Left renal cortex interstitium (tissue), 4 donors: ENCODE data around the gene C2CD4D. TPM values are rescaled to one million over a fixed set of nuclear protein-coding genes. Genes with fewer than 3 reads are reported as not detected.
"Not testable (repeated sequence)": the region's sequence is repeated elsewhere in the genome, so short reads cannot be mapped to it uniquely, and the experiment has no call there.

ENCODE experiments used
- DNase-seq, 4 donors: peaks; one replicate each; pipeline ENCODE4 v3.0.0-alpha.2; 2013; ENCODE audit warnings: low read depth in 4 of 4, low spot score in 2 of 4, missing footprints in 1 of 4
- polyA plus RNA-seq, 4 donors: library from polyadenylated mRNA; unstranded; fragments of 120-200 nt; gene quantifications; one replicate each; pipeline ENCODE4 v1.2.1, GENCODE V29; 2013; ENCODE audit not compliant: insufficient read length in 4 of 4

C2CD4D gene
- polyA plus RNA-seq, 4 donors, result 0.20 to 0.46 (median 0.32) TPM

DNA sequence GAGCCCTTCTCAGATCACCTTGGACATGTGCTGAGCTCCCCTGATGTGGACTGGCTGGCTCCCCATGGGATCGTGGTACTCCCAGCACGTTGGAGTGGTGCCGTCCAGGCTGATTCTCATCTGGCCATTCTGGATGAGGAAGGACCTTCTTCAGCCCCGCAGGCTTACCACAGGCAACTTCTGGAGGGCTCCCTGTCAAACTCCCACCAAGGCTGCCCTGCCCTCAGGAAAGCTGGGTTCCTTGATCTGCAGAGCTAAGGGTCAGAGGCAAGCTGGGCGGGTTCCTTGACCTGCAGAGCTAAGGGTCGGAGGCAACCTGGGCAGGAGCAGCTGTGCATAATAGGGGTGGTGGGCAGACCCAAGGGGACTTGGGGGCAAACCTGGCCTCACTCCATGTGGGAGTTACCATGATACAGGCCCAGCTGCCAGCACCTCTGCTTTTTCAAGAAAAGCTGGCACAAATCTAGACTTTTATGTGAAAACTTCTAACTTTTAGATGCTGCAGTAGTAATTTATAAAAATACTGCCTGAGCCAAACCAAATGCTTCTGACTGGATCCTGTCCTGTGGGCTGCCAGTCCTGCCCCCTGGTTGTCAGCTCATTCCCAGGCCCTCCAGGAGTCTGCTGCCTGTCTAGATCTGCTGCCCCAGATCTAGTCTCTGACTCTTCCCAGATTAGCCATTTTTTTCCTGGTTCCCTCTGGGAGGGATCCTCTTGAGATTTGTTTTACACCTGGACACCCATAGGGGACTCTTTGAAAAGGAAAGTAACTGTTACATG is 19.5 kb upstream of the C2CD4D start:
- no peak for DNase-seq

DNA sequence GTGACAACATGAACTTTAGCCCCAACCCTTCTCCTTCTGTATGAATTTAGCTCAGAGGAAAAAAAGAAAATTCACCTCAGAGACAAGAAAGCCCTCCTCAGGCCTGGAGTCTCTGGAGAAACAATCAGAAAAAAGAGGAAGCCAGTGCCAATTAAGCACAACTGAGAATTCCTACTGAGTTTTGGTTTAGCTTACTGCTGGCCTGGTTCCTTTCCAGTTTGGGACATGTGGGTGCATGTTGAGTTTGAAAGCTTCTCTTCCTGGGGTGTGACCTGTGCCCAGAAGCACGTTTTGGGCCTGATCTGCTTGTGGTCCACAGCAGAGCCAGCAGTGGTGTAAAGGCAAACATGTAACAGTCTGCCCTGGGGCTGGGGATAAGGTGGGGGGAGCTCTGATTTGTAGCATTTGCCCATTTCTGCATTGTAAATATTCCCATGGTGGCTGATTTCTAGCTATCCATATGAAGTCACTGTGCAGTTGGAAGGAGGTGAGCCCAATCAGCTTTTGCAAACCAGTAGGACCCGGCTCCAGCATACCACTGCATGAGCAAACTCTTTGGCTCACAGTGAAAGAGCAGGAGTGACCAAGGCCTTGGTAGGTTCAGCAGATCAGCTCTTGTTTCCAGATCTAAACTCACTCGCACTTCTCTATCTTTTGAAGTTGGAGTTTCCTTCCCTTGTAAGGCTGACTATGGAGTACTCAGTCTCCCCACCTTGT is 18.6 kb upstream of the C2CD4D start:
- no peak for DNase-seq

DNA sequence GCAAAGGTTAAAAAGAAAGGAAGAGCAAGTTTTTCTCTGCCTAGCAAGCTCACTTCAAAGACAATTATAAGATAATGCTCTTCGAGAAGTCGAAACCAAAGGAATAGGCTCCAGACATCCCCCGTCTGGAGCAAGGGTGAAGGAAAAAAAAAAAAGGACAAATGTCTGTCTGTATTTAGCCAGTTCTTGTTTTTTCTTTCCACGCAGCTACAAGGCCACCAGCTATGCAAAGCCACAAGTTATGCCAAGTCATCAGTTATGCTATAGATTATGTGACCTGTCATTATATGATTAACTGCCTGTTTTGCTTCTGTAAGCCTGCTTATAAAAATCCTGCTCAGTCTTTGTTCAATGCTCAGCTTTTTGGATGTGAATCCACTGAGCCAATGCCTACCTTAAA is 16.3 kb upstream of the C2CD4D start:
- DNase-seq, result no peak

DNA sequence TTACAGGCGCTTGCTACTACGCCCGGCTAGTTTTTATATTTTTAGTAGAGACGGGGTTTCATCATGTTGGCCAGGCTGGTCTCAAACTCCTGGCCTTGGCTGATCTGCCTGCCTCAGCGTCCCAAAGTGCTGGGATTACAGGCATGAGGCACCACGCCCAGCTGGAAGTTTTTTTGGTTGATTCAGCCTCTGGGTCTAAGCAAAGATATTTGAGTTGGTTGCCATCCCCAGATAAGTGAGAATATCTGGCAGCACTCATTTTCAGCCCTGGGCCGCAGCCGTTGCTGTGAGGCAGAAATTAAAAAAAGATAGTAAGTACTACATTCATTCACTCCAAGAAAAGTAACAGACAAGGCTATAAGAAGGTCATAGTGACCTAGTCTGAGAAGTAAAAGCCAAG is 15.9 kb upstream of the C2CD4D start:
- DNase-seq, result not testable (repeated sequence)

DNA sequence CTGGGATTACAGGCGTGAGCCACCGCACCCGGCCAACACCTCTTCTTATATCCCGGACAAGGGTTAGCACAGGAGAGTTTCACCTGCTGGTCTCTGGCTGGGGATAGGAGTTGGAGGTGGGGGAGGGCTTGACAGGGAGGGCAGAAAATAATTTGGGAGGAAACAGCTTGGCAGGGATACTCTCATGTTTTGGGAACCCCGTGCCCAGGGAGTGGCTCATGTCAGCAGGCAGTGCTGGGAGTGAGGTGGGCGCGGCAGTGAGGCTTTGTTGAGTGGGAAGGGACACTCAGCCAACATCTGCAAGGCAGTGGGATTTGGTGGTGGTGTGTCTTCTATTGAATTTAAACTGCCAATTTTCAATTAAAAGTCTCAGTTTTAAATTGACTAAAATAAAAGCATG is 15.0 kb upstream of the C2CD4D start:
- no peak for DNase-seq

DNA sequence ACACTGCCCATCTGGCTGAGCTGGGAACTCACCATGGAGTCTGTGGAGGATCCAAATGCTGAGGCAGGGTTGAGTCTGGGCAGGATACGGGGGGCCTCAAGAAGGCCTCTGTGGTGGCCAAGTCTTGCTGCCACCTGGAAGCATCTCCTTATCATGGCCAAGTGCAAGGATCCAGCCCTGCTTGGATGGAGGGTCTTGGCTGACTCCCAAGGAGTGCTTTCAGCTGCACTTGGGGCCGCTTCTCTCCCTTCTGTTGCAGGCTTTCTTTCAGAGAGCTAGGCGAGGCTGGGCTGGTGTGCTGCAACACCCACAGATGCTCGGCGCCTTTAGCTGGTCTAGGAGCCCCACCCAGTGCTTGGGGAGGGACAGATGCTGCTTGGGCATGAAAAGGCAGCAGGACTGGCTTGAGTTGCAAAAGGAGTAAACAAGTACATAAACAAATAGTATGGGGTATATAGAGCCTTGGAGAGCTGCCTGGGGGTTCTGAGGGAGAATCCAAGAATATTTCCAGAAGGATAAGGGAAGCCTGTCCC is 13.9 kb upstream of the C2CD4D start, which contains the start of gene THEM5:
TSS of gene THEM5 (minus strand) at position 302 of the 533 bp plus-strand sequence. CDS start at position 155, 147 bp downstream.
- DNase-seq, result no peak

DNA sequence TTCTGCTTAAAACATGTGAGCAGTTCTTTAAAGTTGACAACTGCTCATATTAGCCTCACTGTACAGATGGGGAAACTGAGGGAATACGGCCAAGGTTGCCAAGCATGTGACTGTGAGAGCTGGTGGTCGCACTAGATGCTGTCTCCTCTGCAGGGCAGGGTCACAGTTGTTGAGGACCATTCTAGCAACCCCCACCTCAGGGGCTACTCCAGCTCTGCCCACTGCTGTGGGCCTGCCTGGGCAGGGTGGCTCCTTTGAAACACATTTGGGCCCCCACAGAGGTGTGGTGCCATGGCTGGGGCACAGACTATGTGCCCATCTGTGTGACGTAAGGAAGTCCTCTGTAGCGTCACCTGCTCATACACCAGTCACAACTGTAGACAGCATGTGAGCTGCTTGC is 13.1 kb upstream of the C2CD4D start:
- no peak for DNase-seq

DNA sequence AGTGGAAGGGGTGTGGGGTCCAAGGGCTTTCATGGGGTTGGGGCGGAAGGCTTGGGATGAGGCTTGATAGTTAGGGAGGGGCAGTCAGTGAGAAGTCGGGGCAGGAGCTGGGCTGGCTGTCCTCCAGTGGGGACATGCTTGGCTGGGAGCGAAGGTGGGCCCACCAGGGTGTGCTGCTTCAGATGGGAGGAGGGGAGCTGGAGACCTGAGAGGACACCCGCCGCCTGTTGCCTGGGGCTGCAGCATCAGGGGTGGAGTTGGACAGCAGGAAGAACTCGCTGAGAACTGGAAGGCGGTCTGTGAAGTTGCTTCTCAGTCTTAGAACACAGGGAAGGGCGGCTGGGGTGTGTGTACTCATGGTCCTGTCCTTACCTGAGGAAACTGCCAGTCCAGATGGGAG is 12.3 kb upstream of the C2CD4D start:
- no peak for DNase-seq

DNA sequence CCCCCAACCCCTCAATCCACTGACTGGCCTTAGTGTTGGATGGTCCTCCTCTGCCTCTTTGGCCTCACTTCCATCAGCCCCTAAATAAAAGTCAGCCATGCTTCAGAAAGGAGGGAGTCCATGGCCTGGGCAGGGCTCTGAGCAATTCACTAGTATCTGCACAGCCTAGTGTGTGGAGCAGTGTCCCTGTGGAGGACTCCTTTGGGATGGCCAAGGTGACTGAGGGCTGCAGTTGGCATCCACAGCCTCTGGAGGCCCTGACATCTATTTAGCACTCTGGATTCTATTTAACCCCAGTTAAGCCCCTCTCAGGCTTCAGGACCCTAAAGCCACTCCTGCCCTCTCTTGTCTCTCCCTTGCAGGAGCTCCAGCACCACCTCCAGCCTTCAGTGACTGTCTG is 10.3 kb upstream of the C2CD4D start:
- DNase-seq, result no peak

DNA sequence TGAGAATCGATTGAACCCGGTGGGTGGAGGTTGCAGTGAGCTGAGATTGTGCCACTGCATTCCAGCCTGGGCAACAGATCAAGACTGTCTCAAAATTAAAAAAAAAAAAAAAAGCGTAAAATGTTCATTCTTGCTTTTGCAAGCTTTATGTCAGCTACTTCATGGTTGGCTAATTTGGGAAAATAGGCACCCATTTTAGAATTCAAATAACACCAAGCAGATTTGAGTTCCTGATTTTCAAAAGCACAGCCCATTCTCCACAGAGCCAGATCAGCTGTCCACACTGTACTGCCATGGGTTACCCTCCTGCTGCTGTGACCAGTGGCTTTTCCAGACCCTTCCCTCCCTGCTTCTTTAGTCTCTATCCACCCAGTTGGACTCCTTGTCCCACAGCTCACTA is 9.5 kb upstream of the C2CD4D start:
- DNase-seq, result no peak

DNA sequence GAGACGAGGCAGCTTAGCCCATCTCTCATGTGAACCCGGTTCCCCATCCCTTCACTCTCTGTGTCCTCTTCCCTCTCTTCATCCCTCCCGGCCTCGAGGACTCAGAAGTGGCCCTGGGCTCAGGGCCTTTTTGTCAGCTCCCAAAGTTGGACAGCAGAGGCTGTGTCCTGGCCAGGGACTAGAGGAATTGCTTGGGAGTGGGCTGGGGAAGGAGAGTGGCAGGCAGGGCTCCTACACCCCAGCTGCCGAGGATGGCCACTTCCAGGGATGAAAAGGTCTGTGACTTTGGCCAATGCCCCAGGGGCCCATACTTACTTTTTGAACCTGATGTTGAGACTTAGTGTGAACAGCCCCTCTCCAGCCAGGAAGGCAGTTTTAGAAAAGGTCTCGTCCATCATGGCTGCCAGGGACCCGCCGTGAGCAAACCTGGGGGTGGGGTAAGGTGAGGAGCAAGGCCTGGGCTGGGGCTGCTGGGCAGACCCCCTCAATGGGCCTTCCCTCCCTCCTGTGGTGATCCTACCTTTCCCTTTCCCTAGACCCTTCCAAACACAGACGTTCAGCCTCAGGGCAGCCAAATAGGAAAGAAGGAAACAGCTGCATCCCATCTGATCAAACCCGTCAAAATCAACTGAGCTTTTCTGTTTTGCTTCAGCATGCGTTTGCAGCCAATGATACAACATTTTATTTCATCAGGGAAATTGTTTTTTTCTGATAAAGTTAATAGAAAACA is 8.4 kb upstream of the C2CD4D start:
- DNase-seq, result no peak

DNA sequence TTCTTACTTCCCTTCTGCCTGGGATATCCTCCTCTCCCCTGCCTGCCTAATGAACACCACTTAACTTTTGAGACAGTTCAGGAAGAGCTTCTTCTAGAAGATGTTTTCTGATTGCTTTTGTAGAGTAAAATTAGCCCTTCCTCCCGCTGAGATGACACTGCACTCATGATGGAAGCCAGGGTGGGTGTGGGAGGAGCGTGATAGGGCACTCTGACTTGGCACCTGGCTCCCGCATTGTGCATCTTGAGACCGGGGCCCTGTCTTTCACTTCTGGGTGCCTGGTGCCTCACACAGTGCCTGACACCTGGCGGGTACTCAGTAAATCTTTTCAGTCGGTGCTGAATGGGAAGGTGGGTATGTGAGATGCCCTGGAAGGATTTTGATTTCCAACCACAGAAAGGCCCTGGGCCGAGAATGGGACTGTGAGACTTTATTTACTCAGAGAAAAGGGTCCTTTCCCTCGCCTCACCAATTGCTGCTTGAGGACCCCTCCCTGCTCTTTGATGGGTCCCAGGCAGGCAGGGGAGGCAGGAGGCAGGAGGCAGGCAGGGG is 7.1 kb upstream of the C2CD4D start:
- DNase-seq, result no peak

DNA sequence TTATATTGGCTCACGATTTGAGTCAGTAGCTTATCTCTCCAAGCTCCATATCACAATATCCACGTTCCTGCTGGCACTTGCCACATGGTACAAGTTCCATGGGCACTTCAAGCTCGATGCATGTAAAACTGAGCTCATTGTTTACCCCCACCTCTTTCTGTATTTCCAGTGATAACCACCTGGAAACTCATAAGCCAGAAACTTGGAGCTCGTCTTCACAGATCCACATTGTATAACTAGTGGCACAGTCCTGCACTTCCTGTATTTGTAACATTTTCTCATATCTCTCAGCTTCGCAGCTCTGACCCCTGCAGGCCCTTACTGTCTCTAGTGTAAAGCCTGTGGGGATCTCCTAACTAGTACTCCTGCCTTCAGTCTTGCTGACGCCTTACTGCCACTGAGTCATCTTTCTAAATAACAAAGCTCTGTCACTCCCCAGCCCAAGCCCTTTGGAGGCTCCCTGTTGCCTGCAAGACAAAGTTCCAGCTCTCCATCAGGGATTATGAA is 6.5 kb upstream of the C2CD4D start:
- no peak for DNase-seq

DNA sequence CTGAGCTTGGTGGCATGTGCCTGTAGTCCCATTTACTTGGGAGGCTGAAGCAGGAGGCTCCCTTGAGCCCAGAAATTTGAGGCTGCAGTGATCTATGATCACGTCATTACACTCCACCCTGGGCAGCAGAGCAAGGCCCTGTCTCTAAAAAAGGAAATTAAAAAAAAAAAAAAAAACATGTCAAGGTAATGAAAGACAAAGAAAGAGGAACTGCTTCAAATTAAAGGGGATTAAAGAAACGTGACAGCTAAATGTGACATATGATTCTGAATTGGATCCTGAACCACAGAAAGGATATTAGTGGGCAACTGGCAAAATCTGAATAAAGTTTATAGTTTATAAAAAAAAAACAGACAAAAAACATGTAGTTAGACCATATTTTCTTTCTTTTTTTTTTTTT is 3.8 kb upstream of the C2CD4D start:
- DNase-seq, result no peak

DNA sequence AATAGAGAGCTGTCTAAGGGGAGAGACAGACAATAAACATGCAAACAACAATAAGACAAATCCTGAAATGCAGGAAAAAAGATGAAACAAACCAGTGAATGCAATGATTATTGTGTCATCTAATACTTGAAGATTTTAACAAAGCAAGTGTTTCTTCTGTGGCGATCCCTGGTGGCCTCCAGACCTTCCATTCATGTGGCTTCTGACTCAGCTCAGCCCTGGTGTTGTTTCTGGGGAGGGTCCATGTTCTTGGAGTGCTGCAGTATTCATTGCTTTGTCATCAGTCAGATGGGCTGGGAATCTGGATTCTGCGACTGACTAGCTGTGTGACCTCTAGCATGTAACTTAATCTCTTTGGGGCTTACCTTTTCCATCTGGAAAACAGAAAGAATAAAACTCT is 1.5 kb upstream of the C2CD4D start:
- DNase-seq, result no peak

DNA sequence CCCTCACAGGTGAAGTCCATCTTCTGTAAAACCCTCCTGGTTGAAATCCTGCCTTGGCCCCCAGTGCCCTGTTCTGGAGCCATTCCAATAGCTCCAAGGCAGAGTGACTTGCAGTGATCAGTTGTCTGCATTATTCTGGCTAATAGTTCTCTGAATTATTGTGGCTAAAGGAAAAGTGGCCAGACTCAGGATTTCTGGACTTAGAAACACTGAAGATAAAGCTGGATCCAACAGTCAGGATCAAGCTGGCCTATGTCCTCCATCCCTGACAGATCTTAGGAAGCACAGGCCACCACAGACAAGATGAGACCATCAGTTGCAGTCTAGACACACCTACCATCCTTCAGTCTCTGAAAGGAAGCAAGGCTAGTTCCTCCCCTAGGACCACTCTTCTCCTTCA is 801 bp upstream of the C2CD4D start:
- no peak for DNase-seq

DNA sequence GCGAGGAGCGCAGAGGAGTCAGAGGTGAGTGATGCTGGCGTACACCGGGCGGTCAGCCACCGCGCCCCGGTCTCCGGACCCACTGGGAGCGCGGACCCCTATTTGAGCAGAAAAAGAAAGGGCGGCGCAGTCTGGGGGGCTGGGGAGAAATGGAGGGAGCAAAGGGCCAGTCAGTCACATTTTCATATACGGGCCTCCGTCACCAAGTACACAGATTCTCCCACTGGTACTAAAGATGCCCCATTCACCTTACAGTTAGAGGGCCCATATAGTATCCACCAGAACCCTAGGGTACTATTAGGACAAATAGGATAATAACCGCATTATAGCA is 573 bp downstream of the C2CD4D start:
- DNase-seq, result no peak

DNA sequence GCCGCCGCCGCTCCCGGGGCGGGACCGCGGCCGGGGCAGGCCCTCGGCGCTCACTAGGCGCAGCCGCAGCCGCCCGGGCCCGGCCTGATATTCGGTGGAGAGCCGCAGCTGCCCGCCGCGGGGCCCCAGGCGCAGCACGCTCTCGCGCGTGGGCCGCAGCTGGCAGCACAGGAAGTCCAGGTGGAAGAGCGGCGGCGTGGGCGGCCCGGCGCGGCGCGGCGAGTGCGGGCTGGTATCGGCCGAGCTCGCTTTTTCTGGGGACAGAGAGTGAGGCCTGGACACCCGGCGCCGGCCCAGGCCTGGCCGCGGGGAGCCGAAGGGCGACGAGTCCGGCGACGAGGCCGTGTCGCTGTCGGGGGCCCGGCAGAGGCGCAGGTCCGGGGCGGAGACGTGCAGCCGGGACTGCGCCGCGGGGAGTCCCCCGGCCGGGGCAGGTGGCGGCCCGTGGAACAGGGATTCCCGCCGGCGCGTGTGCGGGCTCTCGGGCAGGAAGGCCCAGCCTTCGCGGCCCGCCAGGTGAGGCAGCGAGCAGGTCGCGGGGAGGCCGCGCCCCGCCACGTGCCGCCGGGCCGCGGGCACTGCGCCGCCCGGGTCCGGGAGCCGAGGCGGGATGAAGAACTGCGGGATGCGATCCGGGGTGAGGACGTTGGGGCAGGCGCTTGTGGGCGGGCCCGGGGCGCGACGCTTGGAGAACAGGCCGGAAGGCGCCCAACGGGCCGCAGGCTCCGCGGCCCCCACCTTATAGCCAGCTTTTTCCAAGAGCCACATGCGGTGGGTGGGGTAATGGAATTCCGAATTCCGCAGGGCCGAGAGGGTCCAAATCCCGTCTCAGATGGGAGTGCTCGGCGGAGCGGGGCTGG is 1.2 kb downstream of the C2CD4D start:
- no peak for DNase-seq

DNA sequence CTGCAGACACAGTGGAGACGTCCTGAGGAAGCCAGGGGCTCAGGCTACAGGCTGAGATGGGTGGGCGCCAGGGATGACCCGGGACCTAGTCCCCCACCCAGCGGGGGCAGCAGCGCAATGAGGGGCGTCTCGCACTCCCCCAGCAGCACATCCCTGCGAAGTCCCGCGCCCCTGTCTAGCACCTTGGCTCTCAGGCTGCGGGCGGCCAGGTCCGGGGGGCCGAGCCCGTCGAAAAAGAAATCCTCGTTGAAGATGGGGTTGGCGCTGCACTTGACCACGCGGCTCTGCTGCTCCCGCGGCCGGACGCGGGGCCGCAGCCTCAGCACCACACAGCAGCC is 1.8 kb downstream of the C2CD4D start:
- DNase-seq, result no peak

DNA sequence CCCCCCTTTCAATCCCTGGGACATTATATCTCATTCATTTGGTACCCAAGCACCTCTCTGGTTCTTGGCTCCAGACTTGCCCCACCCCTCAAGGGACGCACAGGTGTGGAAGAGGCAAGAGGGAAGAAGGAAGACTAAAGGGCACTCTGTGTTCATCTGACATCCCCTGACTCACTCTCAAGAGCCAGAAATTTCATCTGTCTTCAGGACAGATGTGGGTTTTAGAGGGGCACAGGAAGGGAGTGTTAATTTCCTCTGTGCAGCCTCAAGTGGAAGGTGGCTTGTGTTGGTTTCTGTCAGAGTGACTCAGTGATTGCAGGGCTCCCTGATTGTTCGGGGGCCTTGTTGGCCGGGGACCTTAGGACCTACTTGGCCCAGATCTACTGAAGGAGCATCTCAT is 2.4 kb downstream of the C2CD4D start:
- DNase-seq, result no peak
